Peyer's patch (tissue), 4 donors: ENCODE measurements around the gene PPT2.

ENCODE experiments used
- CTCF ChIP-seq, 6 experiments: fragments of 450-650 bp in 4 of 6; fragments of 200-600 bp in 2 of 6; sonication (generic) in 1 of 6; IDR thresholded peaks; one replicate each; pipeline ENCODE4 v1.5.1; 2017 to 2019; ENCODE audit warnings: antibody characterized with exemption in 6 of 6, mild to moderate bottlenecking in 3 of 6, moderate library complexity in 1 of 6
- POLR2A ChIP-seq, 2 donors: fragments of 450-650 bp; IDR thresholded peaks; one replicate each; pipeline ENCODE4 v1.5.1; 2017; ENCODE audit warnings: antibody characterized with exemption in 2 of 2, mild to moderate bottlenecking in 2 of 2, moderate library complexity in 2 of 2

GRCh38 chr6:32115623-32116022 is 38.3 kb upstream of the PPT2 start:
- TF ChIP-seq CTCF (IDR thresholded peaks at IDR 0.05) (no peak), POLR2A (IDR thresholded peaks at IDR 0.05) (no peak)
